AG04450 (cell line): ENCODE data around the gene SHISA6. TPM values are rescaled to one million over a fixed set of nuclear protein-coding genes. Genes with fewer than 3 reads are reported as not detected.

Experiments used
- CTCF ChIA-PET: fragments of 300-600, 350-600 bp; formaldehyde crosslinking; extraction: SDS; loops from one replicate; lab custom pipeline; 2022; ENCODE audit warnings: antibody characterized with exemption, inconsistent platforms; lab: Charles Lee
- POLR2A ChIA-PET: fragments of 350-600 bp; formaldehyde crosslinking; extraction: SDS; loops from one replicate; lab custom pipeline; 2021; ENCODE audit warnings: antibody characterized with exemption, inconsistent platforms; lab: Yijun Ruan, JAX
- DNase-seq: peaks from one replicate; pipeline ENCODE4 v3.0.0-alpha.2; 2011; ENCODE audit warnings: low read depth, low spot score
- H3K27ac ChIP-seq: one replicate; pipeline ENCODE4 v1.5.1; 2012; ENCODE audit warnings: low read depth, low read length, control low read depth
- H3K27me3 ChIP-seq: one replicate; pipeline ENCODE4 v1.6.0; 2012; ENCODE audit warnings: low read length; ENCODE audit not compliant: control insufficient read depth, insufficient read depth
- H3K4me3 ChIP-seq: 2 replicates; pipeline ENCODE4 v1.5.1; 2011; ENCODE audit warnings: mild to moderate bottlenecking, low read depth, low read length, control low read depth
- H3K9me3 ChIP-seq: 2 replicates; pipeline ENCODE4 v1.5.1; 2012; ENCODE audit warnings: low read length; ENCODE audit not compliant: control insufficient read depth, insufficient read depth
- CTCF ChIP-seq: IDR thresholded peaks from 2 replicates; pipeline ENCODE4 v1.5.1; 2011; ENCODE audit warnings: low read depth, low read length, control low read depth, inconsistent platforms
- polyA plus RNA-seq: library from polyadenylated mRNA; depleted of rRNA; stranded (reverse); fragments of >200 nt; gene quantifications from 2 replicates; pipeline ENCODE4 v1.2.3, GENCODE V29; 2011

SHISA6 gene
- polyA plus RNA-seq, 1 experiment, result not detected

- H3K9me3 ChIP-seq, result peaks cover 66% of the 10 kb centered on the region
- TF ChIP-seq CTCF, result no peak
Measured at GRCh38 chr17:11490171-11490755, 249.2 kb downstream of the SHISA6 start.

GRCh38 chr17:11492511-11492910 lies 251.5 kb downstream of the SHISA6 start:
- CTCF ChIA-PET, result no interaction called here
- POLR2A ChIA-PET, result no interaction called here
- Histone ChIP-seq H3K27ac (no peak overlapping the region), H3K27me3 (no peaks in the 10 kb centered on the region), H3K9me3 (peaks cover 57% of the 10 kb centered on the region), H3K4me3 (no peak overlapping the region)
- no peak for TF ChIP-seq CTCF
- no peak for DNase-seq

More at GRCh38 chr17:11490171-11490755, 249.2 kb downstream of the SHISA6 start:
- no peaks in the 10 kb centered on the region for H3K27me3 ChIP-seq
- no peak overlapping the region for H3K4me3 ChIP-seq
- POLR2A ChIA-PET, result no interaction called here
- no peak overlapping the region for H3K27ac ChIP-seq
- DNase-seq, result no peak
- CTCF ChIA-PET, result no interaction called here

GRCh38 chr17:11493936-11494335 lies 252.9 kb downstream of the SHISA6 start:
- TF ChIP-seq CTCF, result no peak
- POLR2A ChIA-PET, result no interaction called here
- DNase-seq, result no peak
- no peak overlapping the region for H3K27ac ChIP-seq
- no peaks in the 10 kb centered on the region for H3K27me3 ChIP-seq
- CTCF ChIA-PET, result no interaction called here
- H3K4me3 ChIP-seq, result no peak overlapping the region
- peaks cover 55% of the 10 kb centered on the region for H3K9me3 ChIP-seq

- Histone ChIP-seq H3K27ac (no peak overlapping the region), H3K4me3 (no peak overlapping the region), H3K27me3 (no peaks in the 10 kb centered on the region), H3K9me3 (peaks cover 55% of the 10 kb centered on the region; the same call in 1 of the 2 replicates)
- CTCF ChIA-PET, result no interaction called here
- no peak for TF ChIP-seq CTCF
- DNase-seq, result no peak
- POLR2A ChIA-PET, result no interaction called here
Measured at GRCh38 chr17:11495613-11496012, 254.6 kb downstream of the SHISA6 start.

- Histone ChIP-seq H3K9me3 (peaks cover 48% of the 10 kb centered on the region), H3K27ac (no peak overlapping the region), H3K4me3 (no peak overlapping the region), H3K27me3 (no peaks in the 10 kb centered on the region)
- TF ChIP-seq CTCF, result no peak
- ChIA-PET CTCF (no interaction called here), POLR2A (no interaction called here)
- no peak for DNase-seq
Measured at GRCh38 chr17:11499881-11500280, 258.9 kb downstream of the SHISA6 start.
